KOPT-K1 (cell line): ENCODE results near the gene ANTXR2.

ENCODE experiments used
- H3K27ac ChIP-seq: fragments of 200-600 bp; sonication (generic); 2 replicates; pipeline ENCODE4 v1.5.1; 2016; ENCODE audit warnings: antibody characterized with exemption, mild to moderate bottlenecking, low read depth, low read length; ENCODE audit not compliant: poor library complexity, severe bottlenecking
- H3K36me3 ChIP-seq: fragments of 200-600 bp; sonication (generic); 2 replicates; pipeline ENCODE4 v1.5.1; 2017; ENCODE audit warnings: antibody characterized with exemption, mild to moderate bottlenecking, low read length, moderate library complexity; ENCODE audit not compliant: insufficient read depth
- H3K9me3 ChIP-seq: fragments of 200-600 bp; sonication (generic); 2 replicates; pipeline ENCODE4 v1.5.1; 2017; ENCODE audit warnings: antibody characterized with exemption, low read length, mild to moderate bottlenecking; ENCODE audit not compliant: insufficient read depth, poor library complexity, severe bottlenecking

The ANTXR2 gene

GRCh38 chr4:80079255-80079923 lies 6.4 kb upstream of the ANTXR2 start:
- H3K36me3 ChIP-seq, result no peaks in the 10 kb centered on the region
- H3K9me3 ChIP-seq, result peaks cover 7% of the 10 kb centered on the region
- no peak overlapping the region for H3K27ac ChIP-seq

- Histone ChIP-seq H3K36me3 (no peaks in the 10 kb centered on the region), H3K9me3 (peaks cover 7% of the 10 kb centered on the region), H3K27ac (no peak overlapping the region)
Measured at GRCh38 chr4:80078346-80079092, 5.5 kb upstream of the ANTXR2 start.

GRCh38 chr4:80077639-80078038 lies 4.6 kb upstream of the ANTXR2 start:
- Histone ChIP-seq H3K27ac (no peak overlapping the region), H3K36me3 (no peaks in the 10 kb centered on the region), H3K9me3 (peaks cover 9% of the 10 kb centered on the region)

- Histone ChIP-seq H3K36me3 (no peaks in the 10 kb centered on the region), H3K9me3 (peaks cover 7% of the 10 kb centered on the region), H3K27ac (no peak overlapping the region)
Measured at GRCh38 chr4:80076681-80077080, 3.7 kb upstream of the ANTXR2 start.

GRCh38 chr4:80075995-80076675 lies 3.1 kb upstream of the ANTXR2 start:
- Histone ChIP-seq H3K36me3 (no peaks in the 10 kb centered on the region), H3K27ac (no peak overlapping the region), H3K9me3 (peaks cover 7% of the 10 kb centered on the region)

GRCh38 chr4:80074651-80075050 lies 1.6 kb upstream of the ANTXR2 start:
- H3K9me3 ChIP-seq, result peaks cover 7% of the 10 kb centered on the region
- no peak overlapping the region for H3K27ac ChIP-seq
- H3K36me3 ChIP-seq, result no peaks in the 10 kb centered on the region

- Histone ChIP-seq H3K36me3 (no peaks in the 10 kb centered on the region), H3K27ac (no peak overlapping the region)
Measured at GRCh38 chr4:80074069-80074468, 1.0 kb upstream of the ANTXR2 start.

GRCh38 chr4:80073473-80074008 lies 512 bp upstream of the ANTXR2 start:
- H3K27ac ChIP-seq, result no peak overlapping the region
- peaks cover 7% of the 10 kb centered on the region for H3K9me3 ChIP-seq
- H3K36me3 ChIP-seq, result no peaks in the 10 kb centered on the region

More at GRCh38 chr4:80074069-80074468, 1.0 kb upstream of the ANTXR2 start:
- H3K9me3 ChIP-seq, result peaks cover 7% of the 10 kb centered on the region

GRCh38 chr4:80072228-80072743 lies 743 bp downstream of the ANTXR2 start:
- Histone ChIP-seq H3K27ac (no peak overlapping the region), H3K9me3 (peaks cover 7% of the 10 kb centered on the region)

GRCh38 chr4:80071604-80072227 lies 1.3 kb downstream of the ANTXR2 start:
- Histone ChIP-seq H3K27ac (no peak overlapping the region), H3K36me3 (no peaks in the 10 kb centered on the region), H3K9me3 (peaks cover 7% of the 10 kb centered on the region)

More at GRCh38 chr4:80072228-80072743, 743 bp downstream of the ANTXR2 start:
- no peaks in the 10 kb centered on the region for H3K36me3 ChIP-seq

- no peaks in the 10 kb centered on the region for H3K36me3 ChIP-seq
- H3K9me3 ChIP-seq, result peaks cover 7% of the 10 kb centered on the region
- H3K27ac ChIP-seq, result no peak overlapping the region
Measured at GRCh38 chr4:80070880-80071603, 2.0 kb downstream of the ANTXR2 start.

GRCh38 chr4:80069837-80070731 lies 2.9 kb downstream of the ANTXR2 start:
- H3K9me3 ChIP-seq, result peaks cover 7% of the 10 kb centered on the region
- H3K27ac ChIP-seq, result no peak overlapping the region
- H3K36me3 ChIP-seq, result no peaks in the 10 kb centered on the region

- Histone ChIP-seq H3K9me3 (peaks cover 7% of the 10 kb centered on the region), H3K27ac (no peak overlapping the region), H3K36me3 (no peaks in the 10 kb centered on the region)
Measured at GRCh38 chr4:80069108-80069836, 3.8 kb downstream of the ANTXR2 start.
